ENCODE measurements around the gene RBM44.
"Not testable (repeated sequence)": the region's sequence is repeated elsewhere in the genome, so short reads cannot be mapped to it uniquely, and the experiment has no call there.

RBM44 gene

DNA sequence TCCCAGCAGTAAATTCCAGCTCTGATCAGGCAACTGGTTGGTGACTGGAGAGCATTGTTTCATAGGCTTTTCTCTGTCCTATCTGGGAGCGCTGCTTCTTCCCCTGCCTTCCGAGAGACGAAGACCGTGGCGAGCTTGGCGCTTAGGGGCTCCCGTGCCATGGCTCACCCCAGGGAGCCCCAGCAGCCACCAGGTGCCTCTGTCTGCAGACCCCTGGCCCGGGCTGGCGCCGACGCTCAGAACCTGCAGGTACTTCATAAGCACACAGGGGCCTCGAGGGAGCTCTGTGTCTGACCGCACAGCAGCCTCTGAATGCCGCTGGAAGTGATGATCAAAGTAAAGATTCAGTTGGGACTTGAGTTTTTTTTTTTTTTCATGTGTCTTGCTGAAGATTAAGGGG is 19.1 kb upstream of the RBM44 start:
- DNase-seq: no peak

DNA sequence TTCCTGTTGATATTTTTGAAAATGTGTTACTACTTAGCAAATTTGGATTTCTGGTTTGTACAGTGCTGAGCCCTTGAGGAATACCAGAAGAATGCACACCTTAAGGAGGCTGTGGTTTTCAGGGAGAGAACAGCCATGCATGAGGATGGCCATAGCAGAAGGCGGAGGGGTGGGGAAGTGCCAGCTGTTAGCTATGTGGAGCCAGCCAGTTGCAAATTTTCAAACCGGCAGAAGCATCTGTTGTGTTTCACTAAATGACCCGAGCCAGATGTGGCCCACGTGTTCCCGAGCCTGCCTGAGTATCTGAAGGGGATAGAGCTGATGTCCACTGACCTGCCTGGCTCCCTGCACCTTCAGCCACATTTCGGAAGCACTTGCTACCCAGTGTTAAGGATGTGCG is 16.4 kb upstream of the RBM44 start:
- DNase-seq: no peak

DNA sequence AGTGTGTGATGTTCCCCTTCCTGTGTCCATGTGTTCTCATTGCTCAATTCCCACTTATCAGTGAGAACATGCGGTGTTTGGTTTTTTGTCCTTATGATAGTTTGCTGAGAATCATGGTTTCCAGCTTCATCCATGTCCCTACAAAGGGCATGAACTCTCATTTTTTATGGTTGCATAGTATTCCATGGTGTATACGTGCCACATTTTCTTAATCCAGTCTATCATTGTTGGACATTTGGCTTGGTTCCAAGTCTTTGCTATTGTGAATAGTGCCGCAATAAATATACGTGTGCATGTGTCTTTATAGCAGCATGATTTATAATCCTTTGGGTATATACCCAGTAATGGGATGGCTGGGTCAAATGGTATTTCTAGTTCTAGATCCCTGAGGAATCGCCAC is 14.9 kb upstream of the RBM44 start:
- DNase-seq: not testable (repeated sequence)

DNA sequence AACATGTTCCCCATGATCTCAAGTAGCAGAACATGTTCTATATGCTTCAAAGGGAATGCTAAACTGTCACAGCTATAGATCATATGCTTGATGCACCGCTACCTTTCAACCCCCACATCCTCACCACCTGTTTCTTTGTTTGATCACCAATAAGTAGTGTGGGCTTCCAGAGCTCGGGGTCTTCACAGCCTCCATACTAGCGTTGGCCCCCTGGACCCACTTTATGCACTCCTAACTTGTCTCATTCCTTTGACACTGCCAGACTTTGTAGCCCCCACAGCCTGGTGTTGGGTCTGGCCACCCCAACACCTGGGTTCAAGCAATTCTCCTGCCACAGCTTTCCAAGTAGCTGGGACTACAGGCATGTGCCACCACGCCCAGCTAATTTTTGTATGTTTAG is 11.6 kb upstream of the RBM44 start:
- DNase-seq: no peak

- DNase-seq: no peak
Measured at GRCh38 chr2:237790353-237790752, 8.2 kb upstream of the RBM44 start.

GRCh38 chr2:237791977-237792727 is 6.4 kb upstream of the RBM44 start:
- no peak for DNase-seq

DNA sequence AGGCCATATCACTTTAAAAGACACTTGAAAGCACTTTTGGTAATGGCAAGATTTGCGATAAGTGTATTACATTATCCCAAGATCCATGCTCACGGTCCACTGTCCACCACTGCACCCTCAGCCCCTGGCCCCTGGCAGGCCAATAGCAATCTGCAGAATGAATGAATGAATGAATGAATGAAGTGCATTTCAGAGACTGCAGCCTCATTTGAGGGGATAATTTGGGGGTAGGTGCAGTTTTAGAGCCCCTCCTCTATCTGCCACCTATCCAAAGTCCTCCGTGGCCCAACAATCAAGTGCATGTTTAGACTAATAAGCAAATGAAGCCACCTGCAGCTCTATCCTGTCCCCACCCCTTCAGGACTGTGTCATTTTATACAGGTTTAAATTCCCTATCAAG is 1.3 kb upstream of the RBM44 start:
- no peak for DNase-seq

DNA sequence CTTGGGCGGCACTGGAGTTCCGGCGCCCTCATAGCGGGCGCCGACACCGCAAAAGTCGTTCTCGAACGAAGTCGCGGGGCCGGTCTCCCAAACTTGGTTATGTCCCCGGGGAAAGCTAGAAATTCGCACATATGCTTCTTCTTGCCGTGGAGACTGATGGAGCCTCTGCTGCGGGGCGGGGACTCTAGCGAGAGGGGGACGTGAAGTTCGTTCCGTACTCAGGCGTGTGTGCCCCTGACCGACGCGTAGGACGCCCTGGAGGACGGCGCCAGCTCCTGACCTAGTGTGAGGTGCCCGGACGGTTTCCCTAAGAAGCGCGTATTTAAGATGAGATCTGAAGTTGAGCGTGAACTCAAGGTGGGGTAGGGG is 465 bp downstream of the RBM44 start:
- DNase-seq: no peak

- DNase-seq: no peak
Measured at GRCh38 chr2:237801466-237801865, 2.9 kb downstream of the RBM44 start.

GRCh38 chr2:237806334-237806733 is 7.8 kb downstream of the RBM44 start:
- DNase-seq: peak; percentile 8

- DNase-seq: no peak
Measured at GRCh38 chr2:237815637-237816036, 17.1 kb downstream of the RBM44 start.

DNA sequence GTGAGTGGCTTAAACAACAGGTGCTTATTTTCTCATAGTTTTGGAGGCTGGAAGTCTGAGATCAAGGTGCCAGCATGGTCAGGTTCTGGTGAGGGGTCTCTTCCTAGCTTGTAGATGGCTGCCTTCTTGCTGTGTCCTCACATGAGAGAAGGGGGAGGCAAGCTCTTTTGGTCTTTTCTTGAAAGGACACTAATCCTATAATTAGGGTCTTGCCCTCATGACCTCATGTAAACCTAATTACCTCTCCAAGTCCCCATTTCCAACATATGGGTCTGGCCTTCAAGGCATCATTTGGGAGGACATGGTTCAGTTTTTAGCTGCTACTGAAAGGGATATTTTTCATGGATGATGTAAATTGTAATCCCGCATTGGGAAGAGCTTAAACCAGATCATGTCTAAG is 18.0 kb downstream of the RBM44 start:
- DNase-seq: no peak

- DNase-seq: no peak
Measured at GRCh38 chr2:237818066-237818473, 19.5 kb downstream of the RBM44 start.

DNA sequence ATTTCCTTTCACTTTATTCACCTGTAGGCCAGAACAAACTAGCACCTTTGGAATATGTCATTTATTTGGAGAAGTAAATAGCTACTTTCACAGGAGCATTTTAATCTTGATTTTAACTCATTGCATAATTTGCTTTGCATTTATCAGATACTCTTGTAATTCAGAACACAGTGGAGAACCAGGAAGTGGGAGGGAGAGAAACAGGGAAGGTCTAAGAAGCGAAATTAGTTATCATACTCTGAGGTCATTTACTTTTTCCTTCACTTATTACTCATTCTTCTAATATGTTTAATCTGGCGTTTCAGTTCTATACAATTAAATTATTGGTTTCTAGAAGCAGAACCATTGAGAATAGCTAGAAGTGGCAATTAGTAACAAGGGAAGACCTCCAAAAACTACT is 20.7 kb downstream of the RBM44 start:
- no peak for DNase-seq

DNA sequence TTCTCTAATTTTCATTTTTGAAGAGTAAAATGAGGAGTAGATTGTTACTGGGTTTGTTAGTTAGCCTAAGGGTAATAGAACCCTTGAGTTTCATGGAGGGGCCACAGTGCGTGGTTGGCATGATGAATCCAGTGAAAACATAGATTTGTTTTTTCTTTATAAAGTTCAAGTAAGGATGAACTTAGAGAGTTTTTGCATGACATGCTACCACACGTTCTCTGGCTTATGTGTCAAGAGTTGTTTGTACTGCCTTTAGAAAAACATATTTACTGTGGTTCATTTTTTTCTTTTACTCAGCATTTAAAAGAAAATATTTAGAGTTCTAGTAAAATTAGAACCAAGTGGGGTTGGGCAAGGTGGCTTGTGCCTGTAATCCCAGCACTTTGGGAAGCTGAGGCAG is 21.8 kb downstream of the RBM44 start:
- no peak for DNase-seq

- DNase-seq: no peak
Measured at GRCh38 chr2:237823544-237823943, 25.0 kb downstream of the RBM44 start.

DNA sequence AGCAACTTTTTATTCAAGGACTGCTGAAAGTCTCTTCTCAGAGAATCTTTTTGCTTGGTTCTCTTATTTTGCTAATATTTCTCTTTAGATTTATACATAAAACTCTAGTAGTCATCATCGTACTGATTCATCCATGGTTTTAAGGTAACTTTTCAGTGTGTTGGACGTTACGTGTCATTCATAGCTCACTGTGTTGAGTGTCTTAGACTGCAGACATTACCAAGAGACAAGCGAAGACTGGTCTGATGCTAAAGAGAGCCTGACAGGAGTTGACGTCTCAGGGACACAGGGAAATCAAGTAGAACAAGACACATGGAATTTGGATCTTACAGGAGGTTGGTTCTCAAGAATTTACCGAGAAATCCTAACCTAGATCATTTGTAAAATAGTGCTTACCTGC is 25.5 kb downstream of the RBM44 start:
- DNase-seq: peak; percentile 12

DNA sequence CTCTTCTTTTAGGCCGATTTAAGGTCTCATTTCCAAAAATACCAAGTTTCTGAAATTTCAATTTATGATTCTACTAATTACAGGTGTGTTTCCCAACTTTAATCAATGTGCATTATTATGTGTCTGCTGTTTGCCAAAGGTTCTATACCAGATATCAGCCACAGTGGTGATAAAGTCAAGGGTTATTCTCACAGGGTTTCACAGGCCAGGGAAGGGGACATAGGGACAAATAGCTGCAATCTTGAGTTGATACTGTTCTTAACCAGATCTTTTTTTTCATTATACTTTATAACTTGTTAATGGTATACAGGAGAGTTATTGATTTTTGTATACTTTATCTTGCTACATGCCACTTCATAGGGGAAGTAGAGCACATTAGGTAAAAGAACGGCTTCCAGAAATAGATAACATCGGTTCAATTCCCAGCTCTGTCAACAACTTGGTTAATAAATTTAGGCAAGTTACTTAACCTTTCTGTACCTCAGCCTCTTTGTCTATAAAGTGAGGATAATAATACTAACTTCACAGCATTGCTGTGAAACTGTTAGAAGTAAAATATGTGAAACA is 28.9 kb downstream of the RBM44 start:
- DNase-seq: no peak

- no peak for DNase-seq
Measured at GRCh38 chr2:237830522-237830921, 31.9 kb downstream of the RBM44 start.

- no peak for DNase-seq
Measured at GRCh38 chr2:237833546-237833945, 35.0 kb downstream of the RBM44 start.

- DNase-seq: no peak
Measured at GRCh38 chr2:237835372-237835771, 36.8 kb downstream of the RBM44 start.

DNA sequence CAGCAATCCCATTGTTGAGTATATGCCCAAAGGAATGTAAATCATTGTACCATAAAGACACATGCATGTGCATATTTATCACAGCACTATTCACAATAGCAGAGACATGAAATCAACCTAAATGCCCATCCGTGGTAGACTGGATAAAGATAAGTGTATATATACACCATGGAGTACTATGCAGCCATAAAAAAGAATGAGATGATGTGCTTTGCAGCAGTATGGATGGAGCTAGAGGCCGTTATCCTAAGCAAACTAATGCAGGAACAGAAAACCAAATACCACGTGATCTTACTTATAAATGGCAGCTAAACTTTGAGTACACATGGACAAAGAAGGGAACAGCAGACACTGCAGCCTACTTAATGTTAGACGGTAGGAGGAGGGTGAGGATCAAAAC is 42.5 kb downstream of the RBM44 start:
- no peak for DNase-seq

DNA sequence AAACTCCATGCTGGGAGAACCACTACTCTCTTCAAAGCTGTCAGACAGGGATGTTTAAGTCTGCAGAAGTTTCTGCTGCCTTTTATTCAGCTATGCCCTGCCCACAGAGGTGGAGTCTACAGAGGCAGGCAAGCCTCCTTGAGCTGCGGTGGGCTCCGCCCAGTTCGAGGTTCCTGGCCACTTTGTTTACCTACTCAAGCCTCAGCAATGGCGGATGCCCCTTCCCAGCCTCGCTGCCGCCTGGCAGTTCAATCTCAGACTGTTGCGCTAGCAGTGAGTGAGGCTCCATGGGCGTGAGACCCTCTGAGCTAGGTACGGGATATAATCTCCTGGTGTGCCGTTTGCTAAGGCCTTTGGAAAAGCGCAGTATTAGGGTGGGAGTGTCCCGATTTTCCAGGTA is 50.4 kb downstream of the RBM44 start:
- DNase-seq: not testable (repeated sequence)

DNA sequence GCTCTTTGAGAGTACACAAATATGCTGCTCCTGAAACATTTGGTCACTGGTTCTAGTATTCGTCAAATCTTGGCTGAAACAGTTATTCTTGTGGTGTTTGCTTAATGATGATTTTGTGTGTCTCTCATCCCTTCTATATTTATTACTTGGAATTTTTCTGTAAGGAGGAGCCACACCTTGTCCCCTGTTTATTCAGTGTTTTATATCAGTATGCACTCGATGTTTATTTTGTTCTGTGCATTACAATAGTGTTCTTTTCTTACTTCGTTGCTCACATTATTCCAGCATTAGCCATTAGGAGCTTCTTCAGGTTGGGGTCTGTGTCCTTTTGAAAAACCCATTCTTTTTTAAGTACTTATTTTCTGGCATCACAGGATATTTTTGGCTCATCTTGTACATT is 55.7 kb downstream of the RBM44 start:
- no peak for DNase-seq

GRCh38 chr2:237857791-237858190 is 59.2 kb downstream of the RBM44 start:
- no peak for DNase-seq

Measured in NCI-H69 (cell line).